Measurements from ENCODE around the gene SLFN5. TPM values are rescaled to one million over a fixed set of nuclear protein-coding genes. Genes with fewer than 3 reads are reported as not detected.
"Not testable (repeated sequence)": the region's sequence is repeated elsewhere in the genome, so short reads cannot be mapped to it uniquely, and the experiment has no call there.

Gene SLFN5
- total RNA-seq, 2 experiments from 2014 or later: 51.2 to 52.0 TPM

DNA sequence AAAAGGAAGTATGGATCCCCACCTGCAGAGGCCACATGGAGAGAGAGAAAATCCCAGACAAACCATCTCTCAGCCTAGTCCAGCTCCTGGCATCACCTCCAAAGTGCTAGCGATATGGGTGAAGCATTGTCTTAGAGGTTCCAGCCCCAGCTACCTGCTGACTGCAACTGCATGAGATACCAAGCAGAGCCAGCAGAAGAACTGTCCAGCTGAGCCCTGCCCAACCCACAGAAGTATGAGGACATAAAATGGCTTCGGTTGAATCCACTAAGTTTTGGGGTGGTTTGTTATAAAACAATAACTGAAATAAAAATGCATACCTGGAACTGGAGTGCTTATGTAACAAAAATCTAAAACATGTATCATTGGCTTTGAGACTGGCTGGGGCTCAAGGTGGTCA is 20.4 kb upstream of the SLFN5 start:
- peaks cover 45% of the 10 kb centered on the region for H3K4me1 Mint-ChIP-seq (ENCODE audit: low read depth)
- H3K27ac Mint-ChIP-seq: no peak overlapping the region
- POLR2A ChIA-PET: interaction anchor here (0.6 to 1.4 kb wide), 3 partner anchors 16 to 428 kb away, joined by 3 to 5 read pairs (median 3); no protein-coding TSS in a partner anchor

DNA sequence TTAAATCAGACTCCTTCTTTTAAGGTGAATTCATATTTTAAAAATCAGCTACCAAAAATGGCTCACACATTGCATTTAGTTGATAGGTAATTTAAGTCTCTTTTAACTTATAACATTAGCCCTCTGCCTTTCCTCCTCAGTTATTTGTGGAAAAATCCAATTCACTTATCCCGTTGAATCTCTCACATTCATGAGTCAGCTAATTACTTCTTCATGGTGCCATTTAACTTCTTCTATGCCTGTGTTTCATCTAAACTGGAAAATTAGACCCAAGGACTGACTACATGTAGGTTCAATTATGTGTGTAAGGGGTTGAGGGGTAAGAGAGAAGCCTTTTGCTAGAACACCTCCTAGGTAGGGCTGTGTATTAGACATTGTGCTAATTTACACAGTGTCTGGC is 18.4 kb upstream of the SLFN5 start:
- no peak for DNase-seq
- H3K4me1 Mint-ChIP-seq (ENCODE audit: low read depth): peaks cover 33% of the 10 kb centered on the region
- intact Hi-C loops (cut with micrococcal nuclease): no loop called here
- ChIA-PET POLR2A (no interaction called here), CTCF (no interaction called here)
- no peak overlapping the region for H3K4me3 Mint-ChIP-seq
- H3K27ac Mint-ChIP-seq: no peak overlapping the region
- H3K36me3 Mint-ChIP-seq: peaks cover 16% of the 10 kb centered on the region
- H3K27me3 Mint-ChIP-seq: no peaks in the 10 kb centered on the region
- H3K9me3 Mint-ChIP-seq: peaks cover 20% of the 10 kb centered on the region

More for the DNA sequence above, 20.4 kb upstream of the SLFN5 start:
- Mint-ChIP-seq H3K36me3 (peaks cover 16% of the 10 kb centered on the region), H3K4me3 (no peak overlapping the region), H3K27me3 (no peaks in the 10 kb centered on the region), H3K9me3 (peaks cover 20% of the 10 kb centered on the region)
- DNase-seq: no peak
- CTCF ChIA-PET: interaction anchor here (1.7 kb wide), 1 partner anchor 16 kb away, joined by 3 read pairs; no protein-coding TSS in a partner anchor
- intact Hi-C loops (cut with micrococcal nuclease): no loop called here

DNA sequence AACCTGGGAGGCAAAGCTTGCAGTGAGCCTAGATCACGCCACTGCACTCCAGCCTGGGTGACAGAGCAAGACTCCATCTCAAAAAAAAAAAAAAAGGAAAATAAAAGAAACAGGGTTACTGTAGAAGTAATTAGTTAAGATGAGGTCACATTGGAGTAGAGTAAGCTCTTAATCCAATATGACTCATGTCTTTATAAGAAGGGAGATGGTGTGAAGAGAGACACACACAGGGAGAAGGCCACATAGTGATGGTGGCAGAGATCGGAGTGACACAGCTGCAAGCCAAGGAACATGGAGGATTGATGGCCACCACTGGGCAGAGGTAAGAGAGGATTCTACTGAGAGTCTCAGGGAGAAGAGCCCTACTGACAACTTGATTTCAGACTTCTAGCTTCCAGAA is 15.3 kb upstream of the SLFN5 start:
- Mint-ChIP-seq H3K27ac (no peak overlapping the region), H3K27me3 (no peaks in the 10 kb centered on the region), H3K4me1 (ENCODE audit: low read depth) (peaks cover 23% of the 10 kb centered on the region), H3K4me3 (no peak overlapping the region), H3K9me3 (peaks cover 8% of the 10 kb centered on the region), H3K36me3 (peaks cover 8% of the 10 kb centered on the region)
- intact Hi-C loops (cut with micrococcal nuclease): no loop called here
- ChIA-PET POLR2A (no interaction called here), CTCF (no interaction called here)
- DNase-seq: no peak

DNA sequence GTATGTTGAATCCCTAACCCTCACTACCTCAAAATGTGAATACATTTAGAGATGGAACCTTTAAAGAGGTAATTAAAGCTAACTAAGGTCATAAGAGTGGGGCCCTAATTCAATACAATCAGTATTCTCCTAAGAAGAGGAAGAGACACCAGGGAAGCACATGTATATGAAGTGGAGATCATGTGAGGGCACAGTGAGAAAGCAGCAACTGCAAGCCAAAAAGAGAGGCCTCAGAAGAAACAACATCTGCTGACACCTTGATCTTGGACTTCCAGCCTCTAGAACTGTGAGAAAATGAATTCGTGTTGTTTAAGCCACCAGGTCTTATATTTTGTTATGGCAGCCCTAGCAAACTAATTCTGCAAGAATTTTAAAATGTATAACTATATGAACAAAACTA is 13.2 kb upstream of the SLFN5 start:
- intact Hi-C loops (cut with micrococcal nuclease): loop anchor here (1.0 kb wide), 1 partner anchor 37 kb away; no protein-coding TSS in a partner anchor
- Mint-ChIP-seq H3K4me1 (ENCODE audit: low read depth) (peaks cover 22% of the 10 kb centered on the region), H3K36me3 (no peaks in the 10 kb centered on the region), H3K4me3 (no peak overlapping the region), H3K27ac (no peak overlapping the region), H3K9me3 (peaks cover 2% of the 10 kb centered on the region), H3K27me3 (no peaks in the 10 kb centered on the region)
- DNase-seq: no peak
- POLR2A ChIA-PET: no interaction called here
- CTCF ChIA-PET: interaction anchor here (0.5 kb wide), 1 partner anchor 29 kb away, joined by 3 read pairs; no protein-coding TSS in a partner anchor

DNA sequence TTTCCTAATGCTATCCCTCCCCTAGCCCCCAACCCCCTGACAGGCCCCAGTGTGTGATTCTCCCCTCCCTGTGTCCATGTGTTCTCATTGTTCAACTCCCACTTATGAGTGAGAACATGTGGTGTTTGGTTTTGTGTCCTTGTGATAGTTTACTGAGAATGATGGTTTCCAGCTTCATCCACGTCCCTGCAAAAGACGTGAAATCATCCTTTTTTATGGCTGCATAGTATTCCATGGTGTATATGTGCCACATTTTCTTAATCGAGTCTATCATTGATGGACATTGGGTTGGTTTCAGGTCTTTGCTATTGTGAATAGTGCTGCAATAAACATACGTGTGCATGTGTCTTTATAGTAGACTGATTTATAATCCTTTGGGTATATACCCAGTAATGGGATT is 8.6 kb upstream of the SLFN5 start:
- POLR2A ChIA-PET; intact Hi-C loops (cut with micrococcal nuclease); H3K27ac Mint-ChIP-seq; H3K4me3 Mint-ChIP-seq; H3K36me3 Mint-ChIP-seq; H3K9me3 Mint-ChIP-seq; DNase-seq; H3K27me3 Mint-ChIP-seq: not testable (repeated sequence)
- CTCF ChIA-PET: interaction anchor here (0.6 kb wide), 1 partner anchor 52 kb away, joined by 3 read pairs; no protein-coding TSS in a partner anchor
- peaks cover 58% of the 10 kb centered on the region for H3K4me1 Mint-ChIP-seq (ENCODE audit: low read depth)

DNA sequence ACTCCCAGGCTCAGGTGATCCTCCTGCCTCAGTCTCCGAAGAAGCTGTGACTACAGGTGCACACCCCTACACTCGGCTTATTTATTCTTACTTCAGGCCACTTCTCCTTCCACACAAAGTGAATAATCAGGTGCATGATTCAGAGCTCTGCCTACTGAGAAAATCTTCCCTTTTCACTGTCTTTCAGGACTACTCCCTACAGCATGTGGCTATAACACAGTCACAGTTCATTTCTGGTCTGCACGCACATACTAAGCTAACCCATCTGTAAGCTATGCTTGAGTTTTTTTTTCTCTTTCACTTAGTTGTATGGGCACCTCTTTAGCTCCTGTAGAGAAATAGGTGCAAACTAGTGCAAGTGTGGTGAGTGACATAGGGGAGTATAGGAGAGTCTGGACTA is 7.6 kb upstream of the SLFN5 start:
- no peak for DNase-seq
- H3K27me3 Mint-ChIP-seq: no peaks in the 10 kb centered on the region
- H3K27ac Mint-ChIP-seq: no peak overlapping the region
- peaks cover 65% of the 10 kb centered on the region for H3K4me1 Mint-ChIP-seq (ENCODE audit: low read depth)
- no peaks in the 10 kb centered on the region for H3K9me3 Mint-ChIP-seq
- POLR2A ChIA-PET: no interaction called here
- no peaks in the 10 kb centered on the region for H3K36me3 Mint-ChIP-seq
- CTCF ChIA-PET: interaction anchor here (1.3 kb wide), 1 partner anchor 298 kb away, joined by 4 read pairs; no protein-coding TSS in a partner anchor
- H3K4me3 Mint-ChIP-seq: no peak overlapping the region
- intact Hi-C loops (cut with micrococcal nuclease): no loop called here

DNA sequence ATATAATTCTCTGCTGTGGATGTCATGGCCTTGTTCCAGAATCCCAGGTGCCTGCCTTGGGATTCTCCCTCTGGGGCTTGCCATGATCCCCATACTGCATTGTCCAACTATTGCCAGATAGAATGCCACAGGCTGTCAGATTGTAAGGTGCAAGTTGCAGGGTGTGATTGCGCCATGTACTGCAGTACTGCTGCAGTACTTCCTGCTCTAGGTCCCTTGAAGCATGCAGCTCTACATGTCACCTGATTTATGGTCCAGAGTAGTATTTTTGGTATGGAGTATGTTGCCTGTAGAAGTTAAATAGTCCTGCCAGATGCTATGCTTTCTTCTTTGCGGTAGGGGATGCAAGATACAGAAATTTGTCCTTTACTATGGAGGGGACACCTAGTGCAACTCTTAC is 7.0 kb upstream of the SLFN5 start:
- Mint-ChIP-seq H3K27ac (no peak overlapping the region), H3K36me3 (peaks cover under 1% of the 10 kb centered on the region), H3K9me3 (no peaks in the 10 kb centered on the region), H3K4me3 (no peak overlapping the region), H3K4me1 (ENCODE audit: low read depth) (peaks cover 64% of the 10 kb centered on the region), H3K27me3 (no peaks in the 10 kb centered on the region)
- POLR2A ChIA-PET: no interaction called here
- DNase-seq: no peak
- intact Hi-C loops (cut with micrococcal nuclease): no loop called here
- CTCF ChIA-PET: interaction anchor here (1.3 kb wide), 1 partner anchor 298 kb away, joined by 4 read pairs; no protein-coding TSS in a partner anchor

DNA sequence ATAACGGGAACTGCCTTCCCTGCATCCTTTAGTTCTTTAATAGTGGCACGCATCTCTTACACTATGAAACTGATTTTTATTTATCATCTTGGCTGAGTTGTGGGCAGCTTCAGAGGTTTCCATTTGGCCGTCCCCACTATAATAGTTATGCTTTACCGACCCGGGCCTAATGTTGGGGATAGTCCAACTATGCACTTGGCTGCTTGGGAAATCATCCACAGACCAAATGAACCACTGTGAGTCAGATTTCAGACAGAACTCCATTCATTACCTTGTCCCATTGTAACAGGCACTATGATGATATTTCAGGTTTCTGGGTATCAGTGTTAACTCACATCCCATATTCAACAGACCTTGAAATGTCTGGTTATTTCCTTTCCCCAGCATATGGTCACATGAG is 6.1 kb upstream of the SLFN5 start:
- Mint-ChIP-seq H3K4me1 (ENCODE audit: low read depth) (peaks cover 70% of the 10 kb centered on the region), H3K27ac (no peak overlapping the region), H3K36me3 (peaks cover 2% of the 10 kb centered on the region), H3K4me3 (no peak overlapping the region), H3K27me3 (no peaks in the 10 kb centered on the region), H3K9me3 (no peaks in the 10 kb centered on the region)
- POLR2A ChIA-PET: interaction anchor here (1.3 to 1.4 kb wide), 2 partner anchors 8 to 22 kb away, joined by 3 to 4 read pairs; no protein-coding TSS in a partner anchor
- CTCF ChIA-PET: interaction anchor here (1.1 kb wide), 1 partner anchor 94 kb away, joined by 3 read pairs; no protein-coding TSS in a partner anchor
- intact Hi-C loops (cut with micrococcal nuclease): no loop called here
- DNase-seq: no peak

DNA sequence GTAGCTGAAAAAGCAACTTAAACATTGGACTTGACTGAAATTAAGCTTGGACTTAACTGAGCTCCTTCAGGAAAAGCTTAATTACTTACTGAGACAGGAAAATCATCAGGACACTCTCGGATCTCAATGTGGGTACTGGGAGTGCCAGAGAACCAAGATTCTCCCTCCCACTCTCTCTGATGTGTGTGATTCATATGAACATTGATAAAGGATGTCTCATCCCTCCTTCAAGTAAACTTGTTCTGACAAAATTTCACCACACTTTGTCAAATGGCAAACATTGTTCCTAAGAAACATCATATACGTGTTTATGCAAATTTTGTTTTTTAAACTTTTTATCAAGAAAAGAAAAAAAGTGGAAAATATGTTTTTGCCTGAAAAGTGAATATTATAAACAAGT is 4.1 kb upstream of the SLFN5 start:
- Mint-ChIP-seq H3K27ac (peak overlapping the region; percentile 79), H3K36me3 (peaks cover 8% of the 10 kb centered on the region), H3K4me1 (ENCODE audit: low read depth) (peaks cover 70% of the 10 kb centered on the region), H3K9me3 (no peaks in the 10 kb centered on the region), H3K27me3 (no peaks in the 10 kb centered on the region), H3K4me3 (peak overlapping the region; percentile 27)
- intact Hi-C loops (cut with micrococcal nuclease): no loop called here
- ChIA-PET CTCF (interaction anchor here (0.6 to 1.8 kb wide), 8 partner anchors 9 to 301 kb away, joined by 3 to 6 read pairs (median 4); no protein-coding TSS in a partner anchor), POLR2A (interaction anchor here (0.6 to 7.6 kb wide), 9 partner anchors 17 to 299 kb away, joined by 3 to 60 read pairs (median 4); partner anchors contain the start of genes RFFL, SLFN11 and SLFN12L)
- DNase-seq: no peak

DNA sequence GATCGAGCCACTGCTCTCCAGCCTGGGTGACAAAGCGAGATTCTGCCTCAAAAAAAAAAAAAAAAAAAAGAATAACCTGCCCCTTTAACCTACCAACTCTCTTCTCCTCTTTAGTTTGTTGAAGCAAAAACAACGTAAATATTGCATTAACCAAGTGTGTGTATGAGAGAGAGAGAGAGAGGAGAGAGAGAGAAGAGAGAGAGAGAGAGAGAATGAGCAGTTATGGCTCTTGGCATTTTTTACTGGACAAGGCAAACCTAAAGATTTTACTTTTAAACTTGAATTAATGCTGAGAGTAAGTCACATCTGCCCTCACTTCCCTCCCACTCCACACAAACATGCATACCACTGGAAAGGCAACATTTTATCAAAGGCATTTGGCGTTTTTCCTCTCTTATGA is 3.0 kb upstream of the SLFN5 start:
- ChIA-PET POLR2A (interaction anchor here (0.8 to 7.6 kb wide), 5 partner anchors 26 to 298 kb away, joined by 3 to 60 read pairs (median 3); partner anchors contain the start of genes SLFN11 and SLFN12L), CTCF (interaction anchor here (1.0 to 4.4 kb wide), 6 partner anchors 21 to 297 kb away, joined by 3 to 14 read pairs (median 4); no protein-coding TSS in a partner anchor)
- DNase-seq: no peak
- Mint-ChIP-seq H3K27ac (peak overlapping the region; percentile 47), H3K36me3 (peaks cover 11% of the 10 kb centered on the region), H3K4me3 (peak overlapping the region; percentile 96), H3K9me3 (no peaks in the 10 kb centered on the region), H3K4me1 (ENCODE audit: low read depth) (peaks cover 72% of the 10 kb centered on the region), H3K27me3 (no peaks in the 10 kb centered on the region)
- intact Hi-C loops (cut with micrococcal nuclease): loop anchor here (5.0 kb wide), 1 partner anchor 47 kb away; no protein-coding TSS in a partner anchor

DNA sequence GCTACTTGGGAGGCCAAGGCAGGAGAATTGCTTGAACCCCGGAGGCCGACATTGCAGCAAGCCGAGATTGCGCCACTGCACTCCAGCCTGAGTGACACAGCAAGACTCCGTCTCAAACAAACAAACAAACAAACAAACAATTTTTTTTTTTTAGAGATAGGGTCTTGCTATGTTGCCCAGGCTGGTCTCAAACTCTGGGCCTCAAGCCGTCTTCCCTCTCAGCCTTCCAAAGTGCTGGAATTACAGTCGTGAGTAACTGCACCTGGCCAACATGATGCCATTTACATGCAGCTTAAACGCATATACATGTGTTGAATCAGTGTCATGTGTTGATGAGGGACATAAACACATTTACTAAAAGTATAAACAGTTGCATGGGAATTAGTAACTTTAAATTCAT is 2.0 kb upstream of the SLFN5 start:
- no peak for DNase-seq
- POLR2A ChIA-PET: interaction anchor here (0.6 to 7.6 kb wide), 6 partner anchors 10 to 297 kb away, joined by 3 to 60 read pairs (median 5); partner anchors contain the start of gene SLFN12L
- H3K27ac Mint-ChIP-seq: peak overlapping the region; percentile 21
- peaks cover 71% of the 10 kb centered on the region for H3K4me1 Mint-ChIP-seq (ENCODE audit: low read depth)
- H3K27me3 Mint-ChIP-seq: no peaks in the 10 kb centered on the region
- peak overlapping the region; percentile 96 for H3K4me3 Mint-ChIP-seq
- intact Hi-C loops (cut with micrococcal nuclease): loop anchor here (5.0 kb wide), 1 partner anchor 46 kb away; no protein-coding TSS in a partner anchor
- CTCF ChIA-PET: interaction anchor here (0.6 to 4.4 kb wide), 10 partner anchors 22 to 523 kb away, joined by 3 to 17 read pairs (median 4); partner anchors contain the start of gene PEX12
- H3K9me3 Mint-ChIP-seq: no peaks in the 10 kb centered on the region
- peaks cover 13% of the 10 kb centered on the region for H3K36me3 Mint-ChIP-seq

DNA sequence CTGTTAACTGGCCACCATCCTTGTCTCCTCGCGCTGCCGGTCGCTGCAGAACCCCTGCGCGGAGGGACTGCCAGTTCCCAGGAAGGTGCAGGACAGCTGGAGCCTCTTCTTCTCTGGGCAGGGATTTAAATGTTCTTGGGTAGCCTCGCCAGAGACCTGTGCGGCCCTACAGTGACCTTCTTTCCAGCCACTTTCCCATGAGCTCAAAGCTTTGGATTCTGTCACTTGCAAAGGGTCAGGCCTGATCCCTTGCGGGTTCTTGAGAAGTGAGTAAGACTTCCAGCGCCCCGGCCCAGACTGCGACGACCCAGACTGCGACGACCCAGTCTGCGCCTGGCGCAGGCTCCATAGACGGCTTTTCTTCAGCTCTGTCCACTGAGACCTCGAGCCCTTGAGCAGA is 1.4 kb upstream of the SLFN5 start:
- Mint-ChIP-seq H3K4me1 (ENCODE audit: low read depth) (peaks cover 70% of the 10 kb centered on the region), H3K4me3 (peak overlapping the region; percentile 96), H3K36me3 (peaks cover 13% of the 10 kb centered on the region), H3K9me3 (no peaks in the 10 kb centered on the region), H3K27me3 (no peaks in the 10 kb centered on the region), H3K27ac (peak overlapping the region; percentile 99)
- CTCF ChIA-PET: interaction anchor here (0.7 to 4.4 kb wide), 8 partner anchors 28 to 522 kb away, joined by 3 to 17 read pairs (median 6); partner anchors contain the start of gene PEX12
- POLR2A ChIA-PET: interaction anchor here (0.6 to 7.6 kb wide), 5 partner anchors 9 to 296 kb away, joined by 3 to 60 read pairs (median 6); partner anchors contain the start of gene SLFN12L
- intact Hi-C loops (cut with micrococcal nuclease): loop anchor here (5.0 kb wide), 1 partner anchor 46 kb away; no protein-coding TSS in a partner anchor
- DNase-seq: peak; percentile 57
